Tibial nerve (tissue), 4 donors: Measurements from ENCODE around the gene DPM1. TPM values are rescaled to one million over a fixed set of nuclear protein-coding genes. Genes with fewer than 3 reads are reported as not detected.

ENCODE experiments used
- DNase-seq, 2 donors: peaks; one replicate each; pipeline ENCODE4 v3.0.0-alpha.2; 2019; ENCODE audit warnings: low spot score in 2 of 2
- H3K27ac ChIP-seq, 4 donors: fragments of 200-600 bp; sonication (generic) in 3 of 4; one replicate each; pipeline ENCODE4 v1.5.1; 2017 to 2019; ENCODE audit warnings: mild to moderate bottlenecking in 1 of 4
- H3K27me3 ChIP-seq, 2 donors: fragments of 200-600 bp; sonication (generic) in 1 of 2; one replicate each; pipeline versions ENCODE4 v1.5.1 to v1.6.0; 2017 to 2019
- H3K36me3 ChIP-seq, 3 donors: fragments of 200-600 bp; sonication (generic); one replicate each; pipeline ENCODE4 v1.5.1; 2018 to 2019
- H3K4me1 ChIP-seq, 4 donors: fragments of 200-600 bp; sonication (generic) in 3 of 4; one replicate each; pipeline ENCODE4 v1.5.1; 2017 to 2019
- H3K4me3 ChIP-seq, 4 donors: fragments of 200-600 bp; sonication (generic) in 3 of 4; one replicate each; pipeline ENCODE4 v1.5.1; 2017 to 2019; ENCODE audit warnings: mild to moderate bottlenecking in 1 of 4, moderate library complexity in 1 of 4
- H3K9me3 ChIP-seq, 4 donors: fragments of 200-600 bp; sonication (generic) in 3 of 4; one replicate each; pipeline ENCODE4 v1.5.1; 2017 to 2019
- EP300 ChIP-seq, 2 donors: sonication (generic); formaldehyde crosslinking; IDR thresholded peaks; one replicate each; pipeline ENCODE4 v1.6.1; 2017; ENCODE audit warnings: antibody characterized with exemption in 2 of 2, mild to moderate bottlenecking in 1 of 2
- POLR2A ChIP-seq, 2 donors: fragments of 450-650 bp; IDR thresholded peaks; one replicate each; pipeline ENCODE4 v1.6.1; 2017; ENCODE audit warnings: antibody characterized with exemption in 2 of 2, mild to moderate bottlenecking in 2 of 2, moderate library complexity in 2 of 2
- WGBS, 2 donors: methylation state at CpG; one replicate each; pipeline ENCODE4 v1.1.5; 2018; 5-methylcytosine and 5-hydroxymethylcytosine counted together
- total RNA-seq, 4 donors: library from RNA; depleted of rRNA; stranded (reverse); fragments of >200 nt; gene quantifications; one replicate each; pipeline ENCODE4 v1.1.0, GENCODE V29; 2016
- TF ChIP-seq, protein P1 (sequence below), 5 experiments: fragments of 200-600 bp in 3 of 5; fragments of 450-650 bp in 2 of 5; sonication (generic) in 3 of 5; IDR thresholded peaks; one replicate each; pipeline ENCODE4 v1.5.1; 2016 to 2019; ENCODE audit warnings: antibody characterized with exemption in 5 of 5, mild to moderate bottlenecking in 3 of 5, moderate library complexity in 2 of 5

The DPM1 gene
- total RNA-seq, 4 donors from 2014 or later, result 29.4 to 54.2 (median 42.7) TPM

DNA sequence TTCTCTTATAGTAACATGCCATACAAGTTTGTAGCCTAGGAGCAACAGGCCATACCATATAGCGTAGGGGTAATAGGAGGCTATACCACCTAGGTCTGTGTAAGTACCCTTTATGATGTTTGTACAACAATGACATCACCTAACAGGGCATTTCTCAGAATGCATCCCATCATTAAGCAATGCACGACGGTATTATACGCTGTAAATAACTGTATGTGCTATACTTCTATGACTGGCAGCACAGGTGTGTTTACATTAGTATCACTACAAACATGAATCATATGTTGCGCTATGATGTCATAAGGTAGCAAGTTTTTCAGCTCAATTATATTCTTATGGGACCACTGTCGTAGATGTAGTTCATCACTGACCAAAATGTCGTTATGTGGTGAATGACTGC lies 58.1 kb downstream of the DPM1 start:
- peaks cover 0 to 20% (median 4%) of the 10 kb centered on the region in 4 donors for H3K4me1 ChIP-seq
- H3K27me3 ChIP-seq, result no peaks in the 10 kb centered on the region
- DNase-seq, result no peak
- H3K4me3 ChIP-seq, result no peak overlapping the region
- peaks cover 0 to 69% (median 0%) of the 10 kb centered on the region in 3 donors for H3K36me3 ChIP-seq
- TF ChIP-seq EP300 (IDR thresholded peaks at IDR 0.05) (no peak), POLR2A (IDR thresholded peaks at IDR 0.05) (no peak)
- TF ChIP-seq, protein P1, sequence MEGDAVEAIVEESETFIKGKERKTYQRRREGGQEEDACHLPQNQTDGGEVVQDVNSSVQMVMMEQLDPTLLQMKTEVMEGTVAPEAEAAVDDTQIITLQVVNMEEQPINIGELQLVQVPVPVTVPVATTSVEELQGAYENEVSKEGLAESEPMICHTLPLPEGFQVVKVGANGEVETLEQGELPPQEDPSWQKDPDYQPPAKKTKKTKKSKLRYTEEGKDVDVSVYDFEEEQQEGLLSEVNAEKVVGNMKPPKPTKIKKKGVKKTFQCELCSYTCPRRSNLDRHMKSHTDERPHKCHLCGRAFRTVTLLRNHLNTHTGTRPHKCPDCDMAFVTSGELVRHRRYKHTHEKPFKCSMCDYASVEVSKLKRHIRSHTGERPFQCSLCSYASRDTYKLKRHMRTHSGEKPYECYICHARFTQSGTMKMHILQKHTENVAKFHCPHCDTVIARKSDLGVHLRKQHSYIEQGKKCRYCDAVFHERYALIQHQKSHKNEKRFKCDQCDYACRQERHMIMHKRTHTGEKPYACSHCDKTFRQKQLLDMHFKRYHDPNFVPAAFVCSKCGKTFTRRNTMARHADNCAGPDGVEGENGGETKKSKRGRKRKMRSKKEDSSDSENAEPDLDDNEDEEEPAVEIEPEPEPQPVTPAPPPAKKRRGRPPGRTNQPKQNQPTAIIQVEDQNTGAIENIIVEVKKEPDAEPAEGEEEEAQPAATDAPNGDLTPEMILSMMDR (IDR thresholded peaks at IDR 0.05), result no peak
- no peak overlapping the region for H3K27ac ChIP-seq
- 89 to 99% methylated on average over 7 of the region's 7 CpGs for WGBS, 2 donors
- no peaks in the 10 kb centered on the region for H3K9me3 ChIP-seq

DNA sequence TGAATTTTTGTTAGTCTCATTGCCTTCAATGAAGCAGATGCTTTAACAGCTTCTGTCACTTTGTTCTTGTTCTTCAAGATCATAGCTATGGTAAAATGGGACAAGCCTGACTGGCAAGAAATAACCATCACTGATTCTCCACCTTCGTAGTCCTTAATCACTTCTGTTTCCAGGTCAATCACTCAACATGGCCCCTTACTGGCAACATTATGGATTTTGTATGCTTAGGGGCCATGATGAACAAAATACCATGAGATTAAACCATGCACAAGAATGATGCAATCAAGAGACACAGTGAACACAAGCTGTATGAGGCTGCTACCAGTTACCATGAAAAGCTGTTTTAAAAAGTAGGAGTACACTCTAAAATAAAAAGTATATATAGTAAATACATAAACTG lies 59.9 kb downstream of the DPM1 start:
- H3K9me3 ChIP-seq, result no peaks in the 10 kb centered on the region
- H3K4me3 ChIP-seq, result no peak overlapping the region
- no peak overlapping the region for H3K27ac ChIP-seq
- WGBS, 2 donors, result 93 to 100% methylated on average over 1 of the region's 1 CpG
- peaks cover 0 to 6% (median 2%) of the 10 kb centered on the region in 4 donors for H3K4me1 ChIP-seq
- H3K36me3 ChIP-seq, result peaks cover 0 to 83% (median 0%) of the 10 kb centered on the region in 3 donors
- TF ChIP-seq POLR2A (IDR thresholded peaks at IDR 0.05) (no peak), EP300 (IDR thresholded peaks at IDR 0.05) (no peak)
- TF ChIP-seq, protein P1 (IDR thresholded peaks at IDR 0.05), result no peak
- H3K27me3 ChIP-seq, result no peaks in the 10 kb centered on the region
- no peak for DNase-seq

DNA sequence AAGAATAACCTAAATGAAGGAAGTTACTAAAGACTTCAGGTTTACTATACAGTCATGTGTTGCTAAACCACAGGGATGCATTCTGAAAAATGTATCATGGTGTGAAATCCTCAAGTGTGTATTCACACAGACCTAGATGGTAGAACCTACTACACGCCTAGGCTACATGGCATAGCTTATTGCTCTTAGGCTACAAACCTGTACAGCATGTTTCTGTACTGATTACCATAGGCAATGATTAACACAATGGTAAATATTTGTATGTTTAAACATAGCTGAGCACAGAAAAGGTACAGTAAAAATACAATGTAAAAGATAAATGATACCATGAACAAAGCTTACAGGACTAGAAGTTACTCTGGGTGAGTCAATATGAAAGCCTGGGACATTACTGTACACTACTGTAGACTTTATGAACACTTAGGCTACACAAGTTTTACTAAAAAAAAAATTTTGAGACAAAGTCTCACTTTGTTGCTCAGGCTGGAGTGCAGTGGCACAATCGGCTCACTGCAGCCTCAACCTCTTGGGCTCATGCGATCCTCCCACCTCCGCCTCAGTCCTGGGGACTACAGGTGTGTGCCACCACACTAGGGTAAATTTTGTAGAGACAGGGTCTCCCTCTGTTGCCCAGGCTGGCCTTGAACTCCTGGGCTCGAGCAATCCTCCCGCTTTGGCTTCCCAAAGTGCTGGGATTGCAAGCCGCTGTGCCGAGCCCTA lies 63.1 kb downstream of the DPM1 start:
- no peaks in the 10 kb centered on the region for H3K9me3 ChIP-seq
- 81 to 90% methylated on average over 8 of the region's 8 CpGs for WGBS, 2 donors
- no peaks in the 10 kb centered on the region for H3K4me1 ChIP-seq
- no peak overlapping the region for H3K4me3 ChIP-seq
- DNase-seq, result no peak
- H3K27me3 ChIP-seq, result no peaks in the 10 kb centered on the region
- TF ChIP-seq EP300 (IDR thresholded peaks at IDR 0.05) (no peak), POLR2A (IDR thresholded peaks at IDR 0.05) (no peak)
- TF ChIP-seq, protein P1 (IDR thresholded peaks at IDR 0.05), result no peak
- peaks cover 0 to 94% (median 4%) of the 10 kb centered on the region in 3 donors for H3K36me3 ChIP-seq
- no peak overlapping the region for H3K27ac ChIP-seq

DNA sequence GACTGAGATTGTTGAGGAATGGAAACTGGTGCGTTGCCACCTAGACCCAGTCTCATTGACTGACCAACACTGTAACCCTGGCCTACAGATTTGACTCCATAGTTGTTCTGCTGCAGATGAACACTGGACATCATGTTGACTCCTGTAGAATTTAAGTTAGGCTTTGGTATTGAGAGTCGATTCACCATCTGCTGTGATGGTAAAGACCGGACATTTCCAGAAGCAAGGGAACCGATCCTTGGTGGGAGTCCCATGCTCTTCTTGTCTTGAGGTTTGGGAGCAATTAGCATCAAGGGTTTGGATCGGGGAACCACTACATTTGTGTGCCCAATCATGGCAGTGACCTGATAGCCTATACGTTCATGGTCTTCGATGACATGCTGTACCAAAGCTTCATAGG lies 64.7 kb downstream of the DPM1 start:
- TF ChIP-seq POLR2A (IDR thresholded peaks at IDR 0.05) (no peak), EP300 (IDR thresholded peaks at IDR 0.05) (no peak)
- TF ChIP-seq, protein P1 (IDR thresholded peaks at IDR 0.05), result no peak
- Histone ChIP-seq H3K4me1 (no peaks in the 10 kb centered on the region), H3K27me3 (no peaks in the 10 kb centered on the region), H3K9me3 (no peaks in the 10 kb centered on the region), H3K4me3 (no peak overlapping the region), H3K36me3 (peaks cover 0 to 90% (median 11%) of the 10 kb centered on the region in 3 donors), H3K27ac (no peak overlapping the region)
- 97 to 98% methylated on average over 7 of the region's 7 CpGs for WGBS, 2 donors
- no peak for DNase-seq

DNA sequence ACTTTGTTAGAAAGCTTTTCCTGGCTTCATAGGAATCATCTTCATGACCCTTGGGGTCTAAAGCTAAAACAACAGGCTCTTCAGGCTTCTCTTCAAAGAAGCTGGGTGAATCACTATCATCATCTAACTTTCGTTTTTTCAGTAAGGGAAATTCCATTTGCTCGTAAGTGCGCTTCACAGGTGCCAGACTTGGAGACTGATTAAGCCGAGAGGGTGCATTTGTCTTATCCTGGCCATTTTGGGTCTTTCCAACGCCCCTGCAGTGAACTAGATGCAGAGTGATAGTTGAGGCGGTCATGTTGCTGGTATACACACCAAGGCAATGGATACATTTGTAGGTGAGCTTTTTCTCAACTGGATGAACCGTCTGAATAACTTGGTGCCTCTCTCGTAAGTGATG lies 65.9 kb downstream of the DPM1 start:
- 90 to 93% methylated on average over 8 of the region's 8 CpGs for WGBS, 2 donors
- no peak for DNase-seq
- Histone ChIP-seq H3K9me3 (no peaks in the 10 kb centered on the region), H3K36me3 (peaks cover 0 to 90% (median 13%) of the 10 kb centered on the region in 3 donors), H3K4me3 (no peak overlapping the region), H3K27me3 (no peaks in the 10 kb centered on the region), H3K4me1 (no peaks in the 10 kb centered on the region), H3K27ac (no peak overlapping the region)
- TF ChIP-seq EP300 (IDR thresholded peaks at IDR 0.05) (no peak), POLR2A (IDR thresholded peaks at IDR 0.05) (no peak)
- TF ChIP-seq, protein P1 (IDR thresholded peaks at IDR 0.05), result no peak
